ENCODE measurements around the gene SCEL. TPM values are rescaled to one million over a fixed set of nuclear protein-coding genes. Genes with fewer than 3 reads are reported as not detected.

SCEL gene
- total and polyA plus RNA-seq, 10 donors, result 0.04 to 0.29 TPM; not detected in 8

DNA sequence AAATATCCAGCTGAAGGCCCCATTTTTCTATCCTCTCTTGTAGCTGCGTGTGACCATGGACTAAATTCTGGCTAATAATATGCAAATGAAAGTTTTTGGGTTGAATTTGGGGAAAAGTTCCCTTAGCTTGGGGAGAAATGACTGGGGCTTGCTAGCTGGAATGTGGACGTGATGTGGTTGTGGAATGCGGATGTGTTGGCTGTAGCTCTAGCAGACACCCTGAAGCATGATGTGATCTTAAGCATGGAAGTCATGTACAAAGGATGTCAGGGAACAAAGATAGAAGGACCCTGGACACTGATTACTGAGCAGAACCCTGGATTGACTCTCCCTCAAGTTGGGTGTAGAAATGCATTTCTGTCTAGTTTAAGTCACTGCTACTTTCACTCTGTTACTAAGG lies 25.4 kb upstream of the SCEL start:
- WGBS, 5 donors, result 93 to 98% (median 95%) methylated on average over 3 of the region's 3 CpGs
- Histone ChIP-seq H3K27me3 (replicated peaks in 1 of 7) (no peaks in the 10 kb centered on the region), H3K36me3 (no peaks in the 10 kb centered on the region), H3K4me3 (no peak overlapping the region), H3K9me3 (no peaks in the 10 kb centered on the region), H3K4me1 (peaks cover 0 to 22% (median 7%) of the 10 kb centered on the region in 6 donors), H3K27ac (no peak overlapping the region)
- intact Hi-C loops (cut with DNase I; ENCODE audit: low total_unique reads), result no loop called here
- DNase-seq, result no peak
- TF ChIP-seq POLR2A (IDR thresholded peaks at IDR 0.05) (no peak), POLR2AphosphoS5 (IDR thresholded peaks at IDR 0.05) (no peak)
- TF ChIP-seq, protein P1, sequence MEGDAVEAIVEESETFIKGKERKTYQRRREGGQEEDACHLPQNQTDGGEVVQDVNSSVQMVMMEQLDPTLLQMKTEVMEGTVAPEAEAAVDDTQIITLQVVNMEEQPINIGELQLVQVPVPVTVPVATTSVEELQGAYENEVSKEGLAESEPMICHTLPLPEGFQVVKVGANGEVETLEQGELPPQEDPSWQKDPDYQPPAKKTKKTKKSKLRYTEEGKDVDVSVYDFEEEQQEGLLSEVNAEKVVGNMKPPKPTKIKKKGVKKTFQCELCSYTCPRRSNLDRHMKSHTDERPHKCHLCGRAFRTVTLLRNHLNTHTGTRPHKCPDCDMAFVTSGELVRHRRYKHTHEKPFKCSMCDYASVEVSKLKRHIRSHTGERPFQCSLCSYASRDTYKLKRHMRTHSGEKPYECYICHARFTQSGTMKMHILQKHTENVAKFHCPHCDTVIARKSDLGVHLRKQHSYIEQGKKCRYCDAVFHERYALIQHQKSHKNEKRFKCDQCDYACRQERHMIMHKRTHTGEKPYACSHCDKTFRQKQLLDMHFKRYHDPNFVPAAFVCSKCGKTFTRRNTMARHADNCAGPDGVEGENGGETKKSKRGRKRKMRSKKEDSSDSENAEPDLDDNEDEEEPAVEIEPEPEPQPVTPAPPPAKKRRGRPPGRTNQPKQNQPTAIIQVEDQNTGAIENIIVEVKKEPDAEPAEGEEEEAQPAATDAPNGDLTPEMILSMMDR (IDR thresholded peaks at IDR 0.05 in 8 of 11, conservative IDR thresholded peaks at IDR 0.05 in 3 of 11), result no peak

DNA sequence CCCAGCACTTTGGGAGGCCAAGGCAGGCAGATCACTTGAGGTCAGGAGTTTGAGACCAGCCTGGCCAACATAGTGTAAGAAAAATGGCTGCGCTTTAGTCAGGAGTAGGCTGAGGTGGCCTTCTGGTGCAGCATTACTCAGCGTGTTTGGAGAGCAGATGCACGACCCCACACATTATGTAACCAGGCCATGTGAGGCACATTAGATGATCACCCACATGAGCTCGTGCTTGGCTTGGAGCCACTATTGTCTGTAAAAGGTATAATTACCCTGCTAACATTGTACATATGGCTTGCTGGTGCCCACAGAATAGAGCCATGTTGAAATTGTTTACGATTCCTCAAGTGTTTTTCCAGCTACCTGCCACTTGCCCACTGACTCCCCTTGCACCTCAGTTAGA lies 24.0 kb upstream of the SCEL start:
- TF ChIP-seq, protein P1 (IDR thresholded peaks at IDR 0.05 in 8 of 11, conservative IDR thresholded peaks at IDR 0.05 in 3 of 11), result no peak
- TF ChIP-seq POLR2A (IDR thresholded peaks at IDR 0.05) (no peak), POLR2AphosphoS5 (IDR thresholded peaks at IDR 0.05) (no peak)
- no peaks in the 10 kb centered on the region for H3K27me3 ChIP-seq (replicated peaks in 1 of 7)
- 67 to 87% (median 74%) methylated on average over 5 of the region's 5 CpGs for WGBS, 5 donors
- no peaks in the 10 kb centered on the region for H3K9me3 ChIP-seq
- H3K4me1 ChIP-seq, result peaks cover 0 to 22% (median 7%) of the 10 kb centered on the region in 6 donors
- intact Hi-C loops (cut with DNase I; ENCODE audit: low total_unique reads), result no loop called here
- no peak overlapping the region for H3K27ac ChIP-seq
- DNase-seq, result no peak
- no peaks in the 10 kb centered on the region for H3K36me3 ChIP-seq
- H3K4me3 ChIP-seq, result no peak overlapping the region

DNA sequence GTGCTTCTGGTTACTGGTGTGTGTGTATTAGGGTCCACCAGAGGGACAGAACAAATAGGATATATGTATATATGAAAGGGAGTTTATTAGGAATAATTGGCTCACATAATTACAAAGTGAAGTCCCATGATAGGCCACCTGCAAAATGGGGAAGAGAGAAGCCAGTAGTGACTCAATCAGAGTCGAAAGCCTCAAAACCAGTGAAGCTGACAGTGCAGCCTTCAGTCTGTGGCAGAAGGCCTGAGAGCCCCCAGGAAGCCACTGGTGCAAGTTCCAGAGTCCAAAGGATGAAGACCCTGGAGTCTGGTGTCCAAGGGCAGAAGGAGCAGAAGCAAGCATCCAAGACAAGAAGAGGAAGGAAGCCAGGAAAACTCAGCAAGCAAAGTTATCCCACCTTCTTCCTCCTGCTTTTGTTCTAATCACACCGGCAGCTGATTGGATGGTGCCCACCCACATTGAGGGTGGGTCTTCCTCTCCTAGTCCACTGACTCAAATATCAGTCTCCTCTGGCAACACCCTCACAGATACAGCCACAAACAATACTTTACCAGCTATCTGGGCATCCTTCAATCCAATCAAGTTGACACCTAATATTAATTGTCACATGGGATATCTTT lies 21.7 kb upstream of the SCEL start:
- TF ChIP-seq, protein P1 (IDR thresholded peaks at IDR 0.05 in 8 of 11, conservative IDR thresholded peaks at IDR 0.05 in 3 of 11), result no peak
- no peak for TF ChIP-seq POLR2AphosphoS5 (IDR thresholded peaks at IDR 0.05)
- no peak for TF ChIP-seq POLR2A (IDR thresholded peaks at IDR 0.05)
- no peak for DNase-seq
- H3K27ac ChIP-seq, result no peak overlapping the region
- H3K9me3 ChIP-seq, result no peaks in the 10 kb centered on the region
- H3K27me3 ChIP-seq (replicated peaks in 1 of 7), result no peaks in the 10 kb centered on the region
- H3K4me3 ChIP-seq, result no peak overlapping the region
- WGBS, 5 donors, result 42 to 75% (median 59%) methylated on average over 2 of the region's 2 CpGs
- intact Hi-C loops (cut with DNase I; ENCODE audit: low total_unique reads), result no loop called here
- peaks cover 0 to 21% (median 7%) of the 10 kb centered on the region in 6 donors for H3K4me1 ChIP-seq
- no peaks in the 10 kb centered on the region for H3K36me3 ChIP-seq

DNA sequence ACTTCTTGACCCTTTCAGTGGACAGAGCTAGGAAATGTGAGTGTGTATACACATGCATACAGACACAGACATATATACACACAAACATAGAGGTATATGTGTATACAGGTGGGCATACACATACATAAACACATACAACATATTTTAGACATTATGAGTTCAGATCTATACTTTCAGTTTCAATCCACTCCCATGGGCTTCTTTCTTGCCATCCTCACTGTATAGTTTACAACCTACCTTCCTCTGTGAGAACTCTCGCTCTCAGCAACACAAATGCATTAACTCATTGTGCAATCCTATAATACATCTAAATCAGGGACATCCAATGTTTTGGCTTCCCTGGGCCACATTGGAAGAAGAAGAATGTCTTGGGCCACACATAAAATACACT lies 21.2 kb upstream of the SCEL start:
- intact Hi-C loops (cut with DNase I; ENCODE audit: low total_unique reads), result no loop called here
- no peak for DNase-seq
- Histone ChIP-seq H3K9me3 (no peaks in the 10 kb centered on the region), H3K4me1 (peaks cover 0 to 16% (median 7%) of the 10 kb centered on the region in 6 donors), H3K36me3 (no peaks in the 10 kb centered on the region), H3K27me3 (replicated peaks in 1 of 7) (no peaks in the 10 kb centered on the region), H3K4me3 (no peak overlapping the region), H3K27ac (no peak overlapping the region)
- TF ChIP-seq POLR2AphosphoS5 (IDR thresholded peaks at IDR 0.05) (no peak), POLR2A (IDR thresholded peaks at IDR 0.05) (no peak)
- TF ChIP-seq, protein P1 (IDR thresholded peaks at IDR 0.05 in 8 of 11, conservative IDR thresholded peaks at IDR 0.05 in 3 of 11), result no peak
- 41 to 71% (median 47%) methylated on average over 1 of the region's 1 CpG for WGBS, 5 donors
